Measurements from ENCODE around the gene PSG6.
"Not testable (repeated sequence)": the region's sequence is repeated elsewhere in the genome, so short reads cannot be mapped to it uniquely, and the experiment has no call there.

GRCh38 chr19:42880621-42881020, 37.1 kb downstream of the PSG6 start:
- not testable (repeated sequence) for TF ChIP-seq ZNF274 (IDR thresholded peaks at IDR 0.05; ENCODE audit: low read depth, low read length); SUZ12 (IDR thresholded peaks at IDR 0.05; ENCODE audit: extremely low read depth, insufficient read depth, insufficient read length)

Data from NT2/D1 (cell line).